Uterus (tissue), 2 donors: ENCODE results near the gene NEK6.

Experiments
- POLR2A ChIP-seq, 2 donors: fragments of 450-650 bp; IDR thresholded peaks; one replicate each; pipeline ENCODE4 v1.6.1; 2016; ENCODE audit warnings: antibody characterized with exemption in 2 of 2, mild to moderate bottlenecking in 1 of 2, moderate library complexity in 1 of 2
- TF ChIP-seq, protein P1 (sequence below), 4 experiments: fragments of 200-600 bp in 2 of 4; fragments of 450-650 bp in 2 of 4; sonication (generic) in 2 of 4; IDR thresholded peaks; one replicate each; pipeline ENCODE4 v1.5.1; 2016 to 2019; ENCODE audit warnings: antibody characterized with exemption in 4 of 4, mild to moderate bottlenecking in 2 of 4, moderate library complexity in 1 of 4

- TF ChIP-seq, protein P1, sequence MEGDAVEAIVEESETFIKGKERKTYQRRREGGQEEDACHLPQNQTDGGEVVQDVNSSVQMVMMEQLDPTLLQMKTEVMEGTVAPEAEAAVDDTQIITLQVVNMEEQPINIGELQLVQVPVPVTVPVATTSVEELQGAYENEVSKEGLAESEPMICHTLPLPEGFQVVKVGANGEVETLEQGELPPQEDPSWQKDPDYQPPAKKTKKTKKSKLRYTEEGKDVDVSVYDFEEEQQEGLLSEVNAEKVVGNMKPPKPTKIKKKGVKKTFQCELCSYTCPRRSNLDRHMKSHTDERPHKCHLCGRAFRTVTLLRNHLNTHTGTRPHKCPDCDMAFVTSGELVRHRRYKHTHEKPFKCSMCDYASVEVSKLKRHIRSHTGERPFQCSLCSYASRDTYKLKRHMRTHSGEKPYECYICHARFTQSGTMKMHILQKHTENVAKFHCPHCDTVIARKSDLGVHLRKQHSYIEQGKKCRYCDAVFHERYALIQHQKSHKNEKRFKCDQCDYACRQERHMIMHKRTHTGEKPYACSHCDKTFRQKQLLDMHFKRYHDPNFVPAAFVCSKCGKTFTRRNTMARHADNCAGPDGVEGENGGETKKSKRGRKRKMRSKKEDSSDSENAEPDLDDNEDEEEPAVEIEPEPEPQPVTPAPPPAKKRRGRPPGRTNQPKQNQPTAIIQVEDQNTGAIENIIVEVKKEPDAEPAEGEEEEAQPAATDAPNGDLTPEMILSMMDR (IDR thresholded peaks at IDR 0.05), result no peak
- no peak for TF ChIP-seq POLR2A (IDR thresholded peaks at IDR 0.05)
These were observed 51.1 kb downstream of the NEK6 start for GRCh38 chr9:124308606-124309491.
